Muscle of leg (tissue), 11 donors: ENCODE measurements around the gene MVK. TPM values are rescaled to one million over a fixed set of nuclear protein-coding genes. Genes with fewer than 3 reads are reported as not detected.

ENCODE experiments used
- DNase-seq: peaks from one replicate; pipeline ENCODE4 v3.0.0; 2013
- H3K27ac ChIP-seq: one replicate; pipeline ENCODE4 v1.5.1; 2013; ENCODE audit warnings: mild to moderate bottlenecking, low read length, control low read depth
- H3K27me3 ChIP-seq: one replicate; pipeline ENCODE4 v1.6.1; 2013; ENCODE audit warnings: low read length; ENCODE audit not compliant: control insufficient read depth, insufficient read depth
- H3K36me3 ChIP-seq: one replicate; pipeline ENCODE4 v1.6.1; 2013; ENCODE audit warnings: low read length; ENCODE audit not compliant: control insufficient read depth, insufficient read depth
- H3K4me1 ChIP-seq: one replicate; pipeline ENCODE4 v1.6.1; 2013; ENCODE audit warnings: low read length; ENCODE audit not compliant: control insufficient read depth, insufficient read depth
- H3K4me3 ChIP-seq: one replicate; pipeline ENCODE4 v1.5.1; 2013; ENCODE audit warnings: low read length, control low read depth
- H3K9me3 ChIP-seq: replicated peaks from 2 replicates; pipeline ENCODE4 v1.6.1; 2013; ENCODE audit warnings: low read depth, low read length; ENCODE audit not compliant: control insufficient read depth
- WGBS: methylation state at CpG from one replicate; pipeline ENCODE4 v1.1.5; 2013; ENCODE audit warnings: missing lambda C conversion rate; ENCODE audit not compliant: insufficient coverage; 5-methylcytosine and 5-hydroxymethylcytosine counted together
- polyA plus RNA-seq, 8 donors: library from polyadenylated mRNA; unstranded; fragments of 120-200 nt; gene quantifications; one replicate each; pipeline versions ENCODE4 v1.2.1 to v1.2.3, GENCODE V29; 2013; ENCODE audit warnings: inconsistent platforms in 1 of 8, low replicate concordance in 1 of 8; ENCODE audit not compliant: insufficient read length in 8 of 8, insufficient read depth in 1 of 8
- total RNA-seq: library from RNA; stranded (reverse); fragments of 120-200 nt; gene quantifications from one replicate; pipeline ENCODE4 v1.2.4, GENCODE V29; 2013

The MVK gene
- total and polyA plus RNA-seq, 9 donors: 12.6 to 18.4 (median 16.5) TPM

GRCh38 chr12:109625749-109626377, 52.3 kb downstream of the MVK start:
- Histone ChIP-seq H3K9me3 (no peaks in the 10 kb centered on the region), H3K36me3 (no peaks in the 10 kb centered on the region), H3K27ac (no peak overlapping the region), H3K27me3 (peaks cover 19% of the 10 kb centered on the region), H3K4me3 (no peak overlapping the region), H3K4me1 (peaks cover 10% of the 10 kb centered on the region)
- WGBS: 71% methylated on average over 9 of the region's 12 CpGs
- no peak for DNase-seq

GRCh38 chr12:109626378-109627115, 53.0 kb downstream of the MVK start:
- no CpG with 5 or more reads among the region's 7 CpGs for WGBS
- H3K9me3 ChIP-seq: no peaks in the 10 kb centered on the region
- no peak overlapping the region for H3K27ac ChIP-seq
- peaks cover 24% of the 10 kb centered on the region for H3K27me3 ChIP-seq
- peaks cover 10% of the 10 kb centered on the region for H3K4me1 ChIP-seq
- H3K36me3 ChIP-seq: no peaks in the 10 kb centered on the region
- no peak for DNase-seq
- no peak overlapping the region for H3K4me3 ChIP-seq

GRCh38 chr12:109627633-109628032, 54.0 kb downstream of the MVK start:
- no peak overlapping the region for H3K4me3 ChIP-seq
- peaks cover under 1% of the 10 kb centered on the region for H3K4me1 ChIP-seq
- WGBS: 71% methylated on average over 3 of the region's 7 CpGs
- peaks cover 14% of the 10 kb centered on the region for H3K27me3 ChIP-seq
- DNase-seq: no peak
- no peak overlapping the region for H3K27ac ChIP-seq
- no peaks in the 10 kb centered on the region for H3K36me3 ChIP-seq
- H3K9me3 ChIP-seq: no peaks in the 10 kb centered on the region

- Histone ChIP-seq H3K27me3 (peaks cover 14% of the 10 kb centered on the region), H3K4me1 (no peaks in the 10 kb centered on the region), H3K36me3 (no peaks in the 10 kb centered on the region), H3K9me3 (no peaks in the 10 kb centered on the region), H3K27ac (no peak overlapping the region), H3K4me3 (no peak overlapping the region)
- no peak for DNase-seq
- WGBS: no CpG with 5 or more reads among the region's 5 CpGs
These were observed 56.5 kb downstream of the MVK start for GRCh38 chr12:109630107-109630506.

GRCh38 chr12:109630815-109631214, 57.2 kb downstream of the MVK start:
- H3K27me3 ChIP-seq: peaks cover 14% of the 10 kb centered on the region
- WGBS: 53% methylated on average over 11 of the region's 13 CpGs
- H3K36me3 ChIP-seq: no peaks in the 10 kb centered on the region
- DNase-seq: no peak
- H3K4me1 ChIP-seq: no peaks in the 10 kb centered on the region
- no peak overlapping the region for H3K27ac ChIP-seq
- H3K9me3 ChIP-seq: no peaks in the 10 kb centered on the region
- H3K4me3 ChIP-seq: no peak overlapping the region

GRCh38 chr12:109631302-109631701, 57.7 kb downstream of the MVK start:
- H3K36me3 ChIP-seq: no peaks in the 10 kb centered on the region
- H3K4me3 ChIP-seq: no peak overlapping the region
- H3K9me3 ChIP-seq: no peaks in the 10 kb centered on the region
- no CpG with 5 or more reads among the region's 5 CpGs for WGBS
- H3K27ac ChIP-seq: no peak overlapping the region
- DNase-seq: no peak
- H3K4me1 ChIP-seq: no peaks in the 10 kb centered on the region
- peaks cover 14% of the 10 kb centered on the region for H3K27me3 ChIP-seq

- no peak for DNase-seq
- 82% methylated on average over 2 of the region's 3 CpGs for WGBS
- H3K27ac ChIP-seq: no peak overlapping the region
- no peak overlapping the region for H3K4me3 ChIP-seq
- H3K9me3 ChIP-seq: no peaks in the 10 kb centered on the region
- H3K36me3 ChIP-seq: no peaks in the 10 kb centered on the region
- H3K4me1 ChIP-seq: no peaks in the 10 kb centered on the region
- H3K27me3 ChIP-seq: peaks cover 14% of the 10 kb centered on the region
These were observed 58.2 kb downstream of the MVK start for GRCh38 chr12:109631751-109632150.

GRCh38 chr12:109632342-109632741, 58.7 kb downstream of the MVK start:
- Histone ChIP-seq H3K36me3 (no peaks in the 10 kb centered on the region), H3K4me1 (no peaks in the 10 kb centered on the region), H3K4me3 (no peak overlapping the region), H3K27me3 (peaks cover 14% of the 10 kb centered on the region), H3K9me3 (no peaks in the 10 kb centered on the region), H3K27ac (no peak overlapping the region)
- WGBS: 59% methylated on average over 8 of the region's 8 CpGs
- DNase-seq: no peak

GRCh38 chr12:109635717-109636116, 62.1 kb downstream of the MVK start:
- Histone ChIP-seq H3K27ac (no peak overlapping the region), H3K36me3 (no peaks in the 10 kb centered on the region), H3K27me3 (peaks cover 14% of the 10 kb centered on the region), H3K4me1 (no peaks in the 10 kb centered on the region), H3K9me3 (no peaks in the 10 kb centered on the region), H3K4me3 (no peak overlapping the region)
- 92% methylated on average over 3 of the region's 3 CpGs for whole genome bisulfite sequencing
- no peak for DNase-seq

- no peaks in the 10 kb centered on the region for H3K36me3 ChIP-seq
- H3K4me1 ChIP-seq: no peaks in the 10 kb centered on the region
- H3K4me3 ChIP-seq: no peak overlapping the region
- WGBS: no CpG with 5 or more reads among the region's 6 CpGs
- DNase-seq: no peak
- H3K27ac ChIP-seq: no peak overlapping the region
- H3K9me3 ChIP-seq: no peaks in the 10 kb centered on the region
- peaks cover 7% of the 10 kb centered on the region for H3K27me3 ChIP-seq
These were observed 63.8 kb downstream of the MVK start for GRCh38 chr12:109637348-109637747.
